ENCODE measurements around the gene ANKRD34A.

- TF ChIP-seq CTCF (IDR thresholded peaks at IDR 0.05; ENCODE audit: poor library complexity, severe bottlenecking) (no peak), REST (IDR thresholded peaks at IDR 0.05; ENCODE audit: borderline replicate concordance) (no peak), POLR2AphosphoS5 (IDR thresholded peaks at IDR 0.05) (no peak), EZH2 (IDR thresholded peaks at IDR 0.05; ENCODE audit: borderline replicate concordance, insufficient read depth, low read length, poor library complexity, severe bottlenecking) (no peak), EP300 (conservative IDR thresholded peaks at IDR 0.05; ENCODE audit: poor library complexity, severe bottlenecking) (no peak), SMC3 (conservative IDR thresholded peaks at IDR 0.05; ENCODE audit: poor library complexity) (no peak), RAD21 (conservative IDR thresholded peaks at IDR 0.05) (no peak), TAF1 (IDR thresholded peaks at IDR 0.05; ENCODE audit: low read depth) (no peak), MXI1 (conservative IDR thresholded peaks at IDR 0.05; ENCODE audit: poor library complexity, severe bottlenecking) (no peak)
These were observed 24.4 kb upstream of the ANKRD34A start for GRCh38 chr1:145988773-145989172.

All from neural cell (in vitro differentiated cells).